ENCODE results near the gene ZAP70. TPM values are rescaled to one million over a fixed set of nuclear protein-coding genes. Genes with fewer than 3 reads are reported as not detected.

The ZAP70 gene
- total and polyA plus RNA-seq, 10 of the 15 experiments (the other 5 are each of a cell fraction or from before 2014, with no cell fraction given) = 0.18 to 2.9 (median 1.2) TPM; not detected in 1

DNA sequence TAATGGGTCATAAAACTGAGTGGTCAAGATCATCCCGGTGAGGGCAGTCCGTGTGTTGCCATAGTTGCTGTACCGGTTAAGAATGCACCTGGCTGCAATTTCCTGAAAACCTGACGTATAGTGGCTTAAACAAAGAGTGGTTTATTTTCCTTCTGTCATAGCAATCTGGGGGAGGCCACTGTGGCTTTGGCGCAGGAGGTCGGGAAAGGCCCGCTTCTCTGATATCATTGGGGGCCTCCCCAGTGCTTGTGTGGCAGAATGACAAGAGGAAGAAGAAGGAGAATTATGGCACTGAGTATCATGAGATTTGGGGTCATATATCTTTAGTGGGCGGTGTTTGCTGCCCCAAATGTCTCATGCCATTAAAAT is 39.5 kb upstream of the ZAP70 start:
- Histone ChIP-seq H3K4me3 (no peak overlapping the region), H3K36me3 (ENCODE audit: control insufficient read depth in 2 of 2, insufficient read depth in 2 of 2, low read length in 1 of 2) (no peaks in the 10 kb centered on the region), H3K27ac (ENCODE audit: control insufficient read depth, insufficient read depth) (0 out of 2 replicates have a peak overlapping the region, but pooled peaks have one; percentile 36), H3K9me3 (replicated peaks; ENCODE audit: control insufficient read depth, insufficient read depth, low read length) (no peaks in the 10 kb centered on the region), H3K79me2 (ENCODE audit: control insufficient read depth, insufficient read depth, low read length) (no peaks in the 10 kb centered on the region), H3K4me2 (ENCODE audit: control insufficient read depth, insufficient read depth) (0 out of 2 replicates have a peak overlapping the region, but pooled peaks have one; percentile 22), H3K9ac (ENCODE audit: control insufficient read depth, insufficient read depth, low read length) (0 out of 2 replicates have a peak overlapping the region, but pooled peaks have one; percentile 7), H3K27me3 (replicated peaks in 1 of 2; ENCODE audit: control insufficient read depth in 2 of 2, insufficient read depth in 2 of 2, low read length in 1 of 2) (no peaks in the 10 kb centered on the region), H4K20me1 (ENCODE audit: control insufficient read depth, insufficient read depth) (no peaks in the 10 kb centered on the region), H3K4me1 (ENCODE audit: control insufficient read depth, insufficient read depth, low read length) (peaks cover 9% of the 10 kb centered on the region), H2AFZ (ENCODE audit: control insufficient read depth, low read depth, low read length) (peak overlapping the region; percentile 16; the same call in 1 of the 2 replicates)
- intact Hi-C loops (cut with micrococcal nuclease; ENCODE audit: unreplicated experiment) (no loop called here), in situ Hi-C loops (cut with MboI) (no loop called here)
- ChIA-PET RAD21 (ENCODE audit: unreplicated experiment) (interaction anchor here (1.7 to 1.8 kb wide), 2 partner anchors 10 to 11 kb away, joined by 7 to 8 read pairs; partner anchors contain the start of gene ACTR1B), CTCF (interaction anchor here (0.8 to 1.5 kb wide), 3 partner anchors 9 to 83 kb away, joined by 3 to 12 read pairs (median 7); partner anchors contain the start of gene ACTR1B), SMC1A (ENCODE audit: uncharacterized antibody, unreplicated experiment) (interaction anchor here (1.0 to 2.0 kb wide), 3 partner anchors 9 to 17 kb away, joined by 3 to 17 read pairs (median 3); partner anchors contain the start of gene ACTR1B), POLR2A (interaction anchor here (0.8 to 2.4 kb wide), 3 partner anchors 11 to 22 kb away, joined by 3 to 40 read pairs (median 3); partner anchors contain the start of gene ACTR1B)
- no TSS peak for BruUV-seq (replicated peaks)
- ATAC-seq (peak; percentile 84), DNase-seq (ENCODE audit: low read depth, low spot score) (no peak), FAIRE-seq (no peak)
- 14% methylated on average over 8 of the region's 8 CpGs for WGBS (ENCODE audit: insufficient coverage, insufficient replicate concordance, low lambda C conversion rate, missing lambda C conversion rate)
- TF ChIP-seq NR2C2 (IDR thresholded peaks at IDR 0.05; ENCODE audit: borderline replicate concordance, control insufficient read depth, insufficient read length, low read depth) (no peak), NR2F1 (conservative IDR thresholded peaks at IDR 0.05) (0 out of 2 replicates have a peak, but pooled peaks have one; percentile 20), MYC (IDR thresholded peaks at IDR 0.05; ENCODE audit: insufficient read depth, insufficient read length, insufficient replicate concordance, low read length, severe bottlenecking) (no peak), TCF7 (IDR thresholded peaks at IDR 0.05; ENCODE audit: borderline replicate concordance) (0 out of 2 replicates have a peak, but pooled peaks have one; percentile 31), SRF (IDR thresholded peaks at IDR 0.05; ENCODE audit: low read depth in 2 of 2, low read length in 2 of 2) (no peak), MEF2A (IDR thresholded peaks at IDR 0.05; ENCODE audit: insufficient read depth, low read depth, low read length) (no peak), FOXM1 (IDR thresholded peaks at IDR 0.05; ENCODE audit: low read depth, low read length) (no peak)
- TF ChIP-seq, protein P1, sequence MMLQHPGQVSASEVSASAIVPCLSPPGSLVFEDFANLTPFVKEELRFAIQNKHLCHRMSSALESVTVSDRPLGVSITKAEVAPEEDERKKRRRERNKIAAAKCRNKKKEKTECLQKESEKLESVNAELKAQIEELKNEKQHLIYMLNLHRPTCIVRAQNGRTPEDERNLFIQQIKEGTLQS (IDR thresholded peaks at IDR 0.05; ENCODE audit: borderline replicate concordance, extremely low read depth, low read depth, low read length) = no peak
- TF ChIP-seq, protein P2, sequence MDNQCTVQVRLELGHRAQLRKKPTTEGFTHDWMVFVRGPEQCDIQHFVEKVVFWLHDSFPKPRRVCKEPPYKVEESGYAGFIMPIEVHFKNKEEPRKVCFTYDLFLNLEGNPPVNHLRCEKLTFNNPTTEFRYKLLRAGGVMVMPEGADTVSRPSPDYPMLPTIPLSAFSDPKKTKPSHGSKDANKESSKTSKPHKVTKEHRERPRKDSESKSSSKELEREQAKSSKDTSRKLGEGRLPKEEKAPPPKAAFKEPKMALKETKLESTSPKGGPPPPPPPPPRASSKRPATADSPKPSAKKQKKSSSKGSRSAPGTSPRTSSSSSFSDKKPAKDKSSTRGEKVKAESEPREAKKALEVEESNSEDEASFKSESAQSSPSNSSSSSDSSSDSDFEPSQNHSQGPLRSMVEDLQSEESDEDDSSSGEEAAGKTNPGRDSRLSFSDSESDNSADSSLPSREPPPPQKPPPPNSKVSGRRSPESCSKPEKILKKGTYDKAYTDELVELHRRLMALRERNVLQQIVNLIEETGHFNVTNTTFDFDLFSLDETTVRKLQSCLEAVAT (IDR thresholded peaks at IDR 0.05) = no peak
- TF ChIP-seq, protein P3, sequence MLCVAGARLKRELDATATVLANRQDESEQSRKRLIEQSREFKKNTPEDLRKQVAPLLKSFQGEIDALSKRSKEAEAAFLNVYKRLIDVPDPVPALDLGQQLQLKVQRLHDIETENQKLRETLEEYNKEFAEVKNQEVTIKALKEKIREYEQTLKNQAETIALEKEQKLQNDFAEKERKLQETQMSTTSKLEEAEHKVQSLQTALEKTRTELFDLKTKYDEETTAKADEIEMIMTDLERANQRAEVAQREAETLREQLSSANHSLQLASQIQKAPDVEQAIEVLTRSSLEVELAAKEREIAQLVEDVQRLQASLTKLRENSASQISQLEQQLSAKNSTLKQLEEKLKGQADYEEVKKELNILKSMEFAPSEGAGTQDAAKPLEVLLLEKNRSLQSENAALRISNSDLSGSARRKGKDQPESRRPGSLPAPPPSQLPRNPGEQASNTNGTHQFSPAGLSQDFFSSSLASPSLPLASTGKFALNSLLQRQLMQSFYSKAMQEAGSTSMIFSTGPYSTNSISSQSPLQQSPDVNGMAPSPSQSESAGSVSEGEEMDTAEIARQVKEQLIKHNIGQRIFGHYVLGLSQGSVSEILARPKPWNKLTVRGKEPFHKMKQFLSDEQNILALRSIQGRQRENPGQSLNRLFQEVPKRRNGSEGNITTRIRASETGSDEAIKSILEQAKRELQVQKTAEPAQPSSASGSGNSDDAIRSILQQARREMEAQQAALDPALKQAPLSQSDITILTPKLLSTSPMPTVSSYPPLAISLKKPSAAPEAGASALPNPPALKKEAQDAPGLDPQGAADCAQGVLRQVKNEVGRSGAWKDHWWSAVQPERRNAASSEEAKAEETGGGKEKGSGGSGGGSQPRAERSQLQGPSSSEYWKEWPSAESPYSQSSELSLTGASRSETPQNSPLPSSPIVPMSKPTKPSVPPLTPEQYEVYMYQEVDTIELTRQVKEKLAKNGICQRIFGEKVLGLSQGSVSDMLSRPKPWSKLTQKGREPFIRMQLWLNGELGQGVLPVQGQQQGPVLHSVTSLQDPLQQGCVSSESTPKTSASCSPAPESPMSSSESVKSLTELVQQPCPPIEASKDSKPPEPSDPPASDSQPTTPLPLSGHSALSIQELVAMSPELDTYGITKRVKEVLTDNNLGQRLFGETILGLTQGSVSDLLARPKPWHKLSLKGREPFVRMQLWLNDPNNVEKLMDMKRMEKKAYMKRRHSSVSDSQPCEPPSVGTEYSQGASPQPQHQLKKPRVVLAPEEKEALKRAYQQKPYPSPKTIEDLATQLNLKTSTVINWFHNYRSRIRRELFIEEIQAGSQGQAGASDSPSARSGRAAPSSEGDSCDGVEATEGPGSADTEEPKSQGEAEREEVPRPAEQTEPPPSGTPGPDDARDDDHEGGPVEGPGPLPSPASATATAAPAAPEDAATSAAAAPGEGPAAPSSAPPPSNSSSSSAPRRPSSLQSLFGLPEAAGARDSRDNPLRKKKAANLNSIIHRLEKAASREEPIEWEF (IDR thresholded peaks at IDR 0.05; ENCODE audit: insufficient replicate concordance, low read depth, low read length) = no peak
- TF ChIP-seq, protein P4, sequence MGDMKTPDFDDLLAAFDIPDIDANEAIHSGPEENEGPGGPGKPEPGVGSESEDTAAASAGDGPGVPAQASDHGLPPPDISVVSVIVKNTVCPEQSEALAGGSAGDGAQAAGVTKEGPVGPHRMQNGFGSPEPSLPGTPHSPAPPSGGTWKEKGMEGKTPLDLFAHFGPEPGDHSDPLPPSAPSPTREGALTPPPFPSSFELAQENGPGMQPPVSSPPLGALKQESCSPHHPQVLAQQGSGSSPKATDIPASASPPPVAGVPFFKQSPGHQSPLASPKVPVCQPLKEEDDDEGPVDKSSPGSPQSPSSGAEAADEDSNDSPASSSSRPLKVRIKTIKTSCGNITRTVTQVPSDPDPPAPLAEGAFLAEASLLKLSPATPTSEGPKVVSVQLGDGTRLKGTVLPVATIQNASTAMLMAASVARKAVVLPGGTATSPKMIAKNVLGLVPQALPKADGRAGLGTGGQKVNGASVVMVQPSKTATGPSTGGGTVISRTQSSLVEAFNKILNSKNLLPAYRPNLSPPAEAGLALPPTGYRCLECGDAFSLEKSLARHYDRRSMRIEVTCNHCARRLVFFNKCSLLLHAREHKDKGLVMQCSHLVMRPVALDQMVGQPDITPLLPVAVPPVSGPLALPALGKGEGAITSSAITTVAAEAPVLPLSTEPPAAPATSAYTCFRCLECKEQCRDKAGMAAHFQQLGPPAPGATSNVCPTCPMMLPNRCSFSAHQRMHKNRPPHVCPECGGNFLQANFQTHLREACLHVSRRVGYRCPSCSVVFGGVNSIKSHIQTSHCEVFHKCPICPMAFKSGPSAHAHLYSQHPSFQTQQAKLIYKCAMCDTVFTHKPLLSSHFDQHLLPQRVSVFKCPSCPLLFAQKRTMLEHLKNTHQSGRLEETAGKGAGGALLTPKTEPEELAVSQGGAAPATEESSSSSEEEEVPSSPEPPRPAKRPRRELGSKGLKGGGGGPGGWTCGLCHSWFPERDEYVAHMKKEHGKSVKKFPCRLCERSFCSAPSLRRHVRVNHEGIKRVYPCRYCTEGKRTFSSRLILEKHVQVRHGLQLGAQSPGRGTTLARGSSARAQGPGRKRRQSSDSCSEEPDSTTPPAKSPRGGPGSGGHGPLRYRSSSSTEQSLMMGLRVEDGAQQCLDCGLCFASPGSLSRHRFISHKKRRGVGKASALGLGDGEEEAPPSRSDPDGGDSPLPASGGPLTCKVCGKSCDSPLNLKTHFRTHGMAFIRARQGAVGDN (IDR thresholded peaks at IDR 0.05) = no peak
